HCT116 (cell line): Measurements from ENCODE around the gene FOXO6. TPM values are rescaled to one million over a fixed set of nuclear protein-coding genes. Genes with fewer than 3 reads are reported as not detected.

Experiments
- ATAC-seq: fragments of 200-7000 bp; cut with Tn5 transposase; 2 replicates; pipeline ENCODE4 v1.9.1; 2020; ENCODE audit warnings: mild to moderate bottlenecking, moderate library complexity
- BruUV-seq: library from RNA; stranded (reverse); fragments of 400-500 nt; replicated peaks from 2 replicates; lab custom pipeline; 2021; lab: Mats Ljungman, UMichigan
- CTCF ChIA-PET: fragments of 300-600 bp; sonication (Branson Sonifier 250); formaldehyde crosslinking; loops from one replicate; lab custom pipeline; 2021; ENCODE audit warnings: antibody characterized with exemption; lab: Charles Lee
- POLR2A ChIA-PET: fragments of 300-600, 350-600 bp; sonication (Branson Sonifier 250); formaldehyde crosslinking; loops from one replicate; lab custom pipeline; 2021; ENCODE audit warnings: antibody characterized with exemption; lab: Charles Lee
- RAD21 ChIA-PET, 2 experiments: fragments of 300-600 bp; sonication (Branson Sonifier 250); formaldehyde crosslinking; loops; one replicate each; lab custom pipeline; 2023; ENCODE audit warnings: low total read pairs in 2 of 2; ENCODE audit not compliant: uncharacterized antibody in 2 of 2, unreplicated experiment in 2 of 2, low non-redundant PET in 1 of 2; lab: Charles Lee
- DNase-seq: peaks from one replicate; pipeline ENCODE4 v3.0.0-alpha.2; 2010; ENCODE audit warnings: low read depth, low spot score
- H2AFZ ChIP-seq: fragments of 200-600 bp; shearing (Covaris generic), sonication (generic); 2 replicates; pipeline ENCODE4 v1.6.1; 2017; ENCODE audit warnings: low read depth, mixed run types, mixed read lengths, antibody characterized with exemption, low read length; ENCODE audit not compliant: poor library complexity, severe bottlenecking
- H3K27ac ChIP-seq: 2 replicates; pipeline ENCODE4 v1.5.1; 2012; ENCODE audit warnings: low read depth, low read length
- H3K27me3 ChIP-seq: fragments of 200-600 bp; sonication (generic); 2 replicates; pipeline ENCODE4 v1.6.1; 2016; ENCODE audit warnings: mixed run types, low read length, mixed read lengths; ENCODE audit not compliant: insufficient read depth
- H3K36me3 ChIP-seq, 2 experiments: fragments of 200-500 bp in 1 of 2; fragments of 200-600 bp in 1 of 2; sonication (Bioruptor generic) in 1 of 2; sonication (generic) in 1 of 2; 2 replicates each; pipeline versions ENCODE4 v1.5.1 to v1.6.1; 2014 to 2016; ENCODE audit warnings: low read length in 2 of 2, inconsistent platforms in 1 of 2, mixed read lengths in 1 of 2, mixed run types in 1 of 2; ENCODE audit not compliant: insufficient read depth in 2 of 2, control insufficient read depth in 1 of 2
- H3K4me1 ChIP-seq, 2 experiments: fragments of 200-600 bp in 1 of 2; sonication (generic) in 1 of 2; 2 replicates each; pipeline versions ENCODE4 v1.5.1 to v1.6.1; 2012 to 2017; ENCODE audit warnings: low read length in 2 of 2, inconsistent platforms in 1 of 2, mild to moderate bottlenecking in 1 of 2, mixed read lengths in 1 of 2, mixed run types in 1 of 2, moderate library complexity in 1 of 2; ENCODE audit not compliant: insufficient read depth in 2 of 2, control insufficient read depth in 1 of 2
- H3K4me2 ChIP-seq: fragments of 200-600 bp; sonication (generic); 2 replicates; pipeline ENCODE4 v1.6.1; 2017; ENCODE audit warnings: mixed run types, low read length, mixed read lengths
- H3K4me3 ChIP-seq, 2 experiments: fragments of 200-600 bp in 1 of 2; sonication (generic) in 1 of 2; replicated peaks in 1 of 2; 2 replicates each; pipeline ENCODE4 v1.5.1; 2011 to 2016; ENCODE audit warnings: low read length in 2 of 2, control low read depth in 1 of 2, low read depth in 1 of 2, mild to moderate bottlenecking in 1 of 2, mixed read lengths in 1 of 2, mixed run types in 1 of 2
- H3K79me2 ChIP-seq: fragments of 200-600 bp; sonication (generic); 2 replicates; pipeline ENCODE4 v1.6.1; 2017; ENCODE audit warnings: mild to moderate bottlenecking, mixed run types, low read length, moderate library complexity, mixed read lengths; ENCODE audit not compliant: insufficient read depth
- H3K9ac ChIP-seq: fragments of 200-600 bp; sonication (generic); 2 replicates; pipeline ENCODE4 v1.6.1; 2016; ENCODE audit warnings: low read length, mixed read lengths
- H3K9me2 ChIP-seq: fragments of 200-600 bp; sonication (generic), shearing (Covaris generic); 2 replicates; pipeline ENCODE4 v1.6.1; 2017; ENCODE audit warnings: mixed run types, mild to moderate bottlenecking, moderate library complexity; ENCODE audit not compliant: insufficient read depth
- H3K9me3 ChIP-seq, 2 experiments: fragments of 200-500 bp in 1 of 2; fragments of 200-600 bp in 1 of 2; sonication (Bioruptor generic) in 1 of 2; sonication (generic) in 1 of 2; 2 replicates each; pipeline ENCODE4 v1.6.1; 2014 to 2017; ENCODE audit warnings: low read length in 2 of 2, mixed read lengths in 2 of 2, inconsistent platforms in 1 of 2, low read depth in 1 of 2, mild to moderate bottlenecking in 1 of 2, mixed run types in 1 of 2, moderate library complexity in 1 of 2; ENCODE audit not compliant: control insufficient read depth in 1 of 2, insufficient read depth in 1 of 2
- H4K20me1 ChIP-seq: fragments of 200-600 bp; sonication (generic), shearing (Covaris generic); 2 replicates; pipeline ENCODE4 v1.6.1; 2017; ENCODE audit warnings: mixed run types, mild to moderate bottlenecking, moderate library complexity; ENCODE audit not compliant: insufficient read depth
- CBX3 ChIP-seq: IDR thresholded peaks from 2 replicates; pipeline ENCODE4 v1.6.1; 2012; ENCODE audit warnings: low read depth
- CEBPB ChIP-seq: IDR thresholded peaks from 2 replicates; pipeline ENCODE4 v1.6.1; 2012; ENCODE audit warnings: low read depth
- ELF1 ChIP-seq: IDR thresholded peaks from 2 replicates; pipeline ENCODE4 v1.6.1; 2012; ENCODE audit warnings: low read depth, borderline replicate concordance
- EZH2phosphoT487 ChIP-seq: fragments of 200-600 bp; IDR thresholded peaks from 2 replicates; pipeline ENCODE4 v1.6.1; 2018; ENCODE audit warnings: antibody characterized with exemption, borderline replicate concordance
- FOSL1 ChIP-seq: IDR thresholded peaks from 2 replicates; pipeline ENCODE4 v1.6.1; 2012; ENCODE audit warnings: low read depth
- JUND ChIP-seq: IDR thresholded peaks from 2 replicates; pipeline ENCODE4 v1.6.1; 2012
- POLR2A ChIP-seq: IDR thresholded peaks from 2 replicates; pipeline ENCODE4 v1.7.0; 2011; ENCODE audit warnings: borderline replicate concordance; ENCODE audit not compliant: insufficient read depth, insufficient read length; ENCODE audit errors: extremely low read depth
- POLR2AphosphoS5 ChIP-seq: IDR thresholded peaks from 2 replicates; pipeline ENCODE4 v1.6.1; 2011; ENCODE audit warnings: mild to moderate bottlenecking, low read depth, low read length, moderate library complexity
- RAD21 ChIP-seq: IDR thresholded peaks from 2 replicates; pipeline ENCODE4 v1.6.1; 2012; ENCODE audit warnings: low read depth, mild to moderate bottlenecking
- SP1 ChIP-seq: IDR thresholded peaks from 2 replicates; pipeline ENCODE4 v1.6.1; 2012; ENCODE audit warnings: low read depth
- SRF ChIP-seq: IDR thresholded peaks from 2 replicates; pipeline ENCODE4 v1.6.1; 2012; ENCODE audit warnings: low read depth
- TCF7L2 ChIP-seq: IDR thresholded peaks from 2 replicates; pipeline ENCODE4 v1.7.0; 2011; ENCODE audit warnings: borderline replicate concordance, inconsistent platforms; ENCODE audit not compliant: insufficient read depth, insufficient read length; ENCODE audit errors: extremely low read depth
- YY1 ChIP-seq: IDR thresholded peaks from 2 replicates; pipeline ENCODE4 v1.6.1; 2011; ENCODE audit warnings: low read length, low read depth, moderate library complexity, mild to moderate bottlenecking; ENCODE audit not compliant: insufficient replicate concordance; ENCODE audit errors: extremely low read depth
- ZFX ChIP-seq: fragments of 450-650 bp; IDR thresholded peaks from 2 replicates; pipeline ENCODE4 v1.6.1; 2017
- ZNF274 ChIP-seq: fragments of 200-500 bp; sonication (Bioruptor generic); IDR thresholded peaks from 2 replicates; pipeline ENCODE4 v1.6.1; 2014; ENCODE audit warnings: mild to moderate bottlenecking, low read depth, low read length, inconsistent platforms
- intact Hi-C: fragments of 100-400 bp; cut with micrococcal nuclease; formaldehyde crosslinking; loops from 2 replicates; pipeline ENCODE4 v1.10.0; 2022
- total RNA-seq: library from RNA; stranded (reverse); gene quantifications from one replicate; pipeline ENCODE4 v1.2.1, GENCODE V29; 2021; ENCODE audit not compliant: unreplicated experiment
- TF ChIP-seq, protein P1 (sequence below): IDR thresholded peaks from 2 replicates; pipeline ENCODE4 v1.6.1; 2012
- TF ChIP-seq, protein P2 (sequence below): IDR thresholded peaks from 2 replicates; pipeline ENCODE4 v1.6.1; 2012
- TF ChIP-seq, protein P3 (sequence below), 3 experiments: fragments of 200-600 bp in 1 of 3; sonication (generic) in 1 of 3; IDR thresholded peaks in 2 of 3; conservative IDR thresholded peaks in 1 of 3; 2 replicates each; pipeline ENCODE4 v1.5.1; 2012 to 2017; ENCODE audit warnings: low read depth in 2 of 3, low read length in 2 of 3, antibody characterized with exemption in 1 of 3, borderline replicate concordance in 1 of 3, control low read depth in 1 of 3, mild to moderate bottlenecking in 1 of 3, mixed read lengths in 1 of 3, mixed run types in 1 of 3, moderate library complexity in 1 of 3; ENCODE audit not compliant: insufficient read depth in 1 of 3
- TF ChIP-seq, protein P4 (sequence below): IDR thresholded peaks from 2 replicates; pipeline ENCODE4 v1.6.1; 2011; ENCODE audit warnings: mild to moderate bottlenecking, low read length, moderate library complexity; ENCODE audit not compliant: insufficient replicate concordance; ENCODE audit errors: extremely low read depth

The FOXO6 gene
- total RNA-seq, 1 experiment from 2014 or later, result 7.0 TPM

DNA sequence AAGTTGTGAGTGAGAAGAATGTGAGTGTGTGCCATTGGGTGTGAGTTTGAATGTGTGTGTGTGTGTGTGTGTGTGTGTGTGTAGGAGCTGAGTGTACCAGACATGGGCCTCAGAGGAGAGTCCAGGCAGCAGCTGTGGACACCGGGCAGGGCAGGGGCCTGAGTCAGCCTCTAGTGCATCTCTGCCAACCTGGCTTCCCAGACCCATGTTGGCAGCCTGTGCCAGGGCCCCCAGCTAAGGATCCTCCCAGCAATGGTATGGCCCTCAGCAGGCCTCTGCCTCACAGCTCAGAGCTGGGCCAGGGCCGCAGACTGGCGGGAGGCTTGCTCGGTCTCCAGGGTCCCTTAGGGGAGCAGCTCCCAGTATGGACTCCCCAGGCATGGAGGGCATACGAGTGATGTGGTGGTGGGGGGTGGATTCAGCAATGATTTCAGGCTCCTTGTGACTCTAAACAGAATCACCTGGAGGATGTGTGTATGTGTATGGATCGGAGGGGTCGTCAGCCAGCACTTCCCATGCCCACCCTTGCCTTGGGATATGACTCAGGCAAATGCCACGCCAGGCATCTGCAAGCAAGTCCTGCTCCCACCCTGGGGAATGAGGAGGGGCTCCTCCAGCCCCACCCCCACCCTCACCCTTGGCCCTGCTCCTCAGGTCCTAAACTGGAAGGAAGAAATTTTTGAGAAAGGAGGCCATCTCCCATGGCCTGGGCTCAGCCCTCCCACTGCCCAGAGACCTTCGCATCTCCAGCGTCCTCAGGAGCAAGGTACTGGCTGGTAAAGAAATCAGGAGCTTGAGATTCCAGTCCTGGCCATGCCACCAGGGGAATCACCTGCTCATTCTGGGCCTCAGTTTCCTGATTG, 1.8 kb upstream of the FOXO6 start:
- Histone ChIP-seq H3K79me2 (no peaks in the 10 kb centered on the region), H3K27ac (no peak overlapping the region), H3K27me3 (no peaks in the 10 kb centered on the region), H3K9me2 (no peaks in the 10 kb centered on the region), H4K20me1 (no peaks in the 10 kb centered on the region), H2AFZ (no peak overlapping the region), H3K4me3 (no peak overlapping the region), H3K4me1 (peaks cover 16 to 38% of the 10 kb centered on the region in 2 experiments), H3K36me3 (no peaks in the 10 kb centered on the region), H3K9ac (no peak overlapping the region), H3K9me3 (no peaks in the 10 kb centered on the region), H3K4me2 (no peak overlapping the region)
- intact Hi-C loops, result loop anchor here (2.0 kb wide), 1 partner anchor 57 kb away; no protein-coding TSS in a partner anchor
- RAD21 ChIA-PET, result interaction anchor here in 1 of 2 experiments (1.3 kb wide), 1 partner anchor 58 kb away, joined by 3 read pairs; no protein-coding TSS in a partner anchor
- POLR2A ChIA-PET, result interaction anchor here (1.1 to 2.4 kb wide), 2 partner anchors 8 to 59 kb away, joined by 3 to 6 read pairs; no protein-coding TSS in a partner anchor
- no peak for ATAC-seq
- no TSS peak for BruUV-seq
- CTCF ChIA-PET, result interaction anchor here (0.7 to 2.1 kb wide), 6 partner anchors 18 to 74 kb away, joined by 3 to 5 read pairs (median 4); no protein-coding TSS in a partner anchor
- no peak for TF ChIP-seq SRF
- TF ChIP-seq CBX3, result no peak
- no peak for TF ChIP-seq ZNF274
- TF ChIP-seq, protein P1, sequence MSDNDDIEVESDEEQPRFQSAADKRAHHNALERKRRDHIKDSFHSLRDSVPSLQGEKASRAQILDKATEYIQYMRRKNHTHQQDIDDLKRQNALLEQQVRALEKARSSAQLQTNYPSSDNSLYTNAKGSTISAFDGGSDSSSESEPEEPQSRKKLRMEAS, result no peak
- TF ChIP-seq, protein P2, sequence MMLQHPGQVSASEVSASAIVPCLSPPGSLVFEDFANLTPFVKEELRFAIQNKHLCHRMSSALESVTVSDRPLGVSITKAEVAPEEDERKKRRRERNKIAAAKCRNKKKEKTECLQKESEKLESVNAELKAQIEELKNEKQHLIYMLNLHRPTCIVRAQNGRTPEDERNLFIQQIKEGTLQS, result no peak
- no peak for TF ChIP-seq TCF7L2
- no peak for TF ChIP-seq JUND
- TF ChIP-seq POLR2AphosphoS5, result no peak
- TF ChIP-seq EZH2phosphoT487, result no peak
- no peak for TF ChIP-seq ZFX
- TF ChIP-seq, protein P3, sequence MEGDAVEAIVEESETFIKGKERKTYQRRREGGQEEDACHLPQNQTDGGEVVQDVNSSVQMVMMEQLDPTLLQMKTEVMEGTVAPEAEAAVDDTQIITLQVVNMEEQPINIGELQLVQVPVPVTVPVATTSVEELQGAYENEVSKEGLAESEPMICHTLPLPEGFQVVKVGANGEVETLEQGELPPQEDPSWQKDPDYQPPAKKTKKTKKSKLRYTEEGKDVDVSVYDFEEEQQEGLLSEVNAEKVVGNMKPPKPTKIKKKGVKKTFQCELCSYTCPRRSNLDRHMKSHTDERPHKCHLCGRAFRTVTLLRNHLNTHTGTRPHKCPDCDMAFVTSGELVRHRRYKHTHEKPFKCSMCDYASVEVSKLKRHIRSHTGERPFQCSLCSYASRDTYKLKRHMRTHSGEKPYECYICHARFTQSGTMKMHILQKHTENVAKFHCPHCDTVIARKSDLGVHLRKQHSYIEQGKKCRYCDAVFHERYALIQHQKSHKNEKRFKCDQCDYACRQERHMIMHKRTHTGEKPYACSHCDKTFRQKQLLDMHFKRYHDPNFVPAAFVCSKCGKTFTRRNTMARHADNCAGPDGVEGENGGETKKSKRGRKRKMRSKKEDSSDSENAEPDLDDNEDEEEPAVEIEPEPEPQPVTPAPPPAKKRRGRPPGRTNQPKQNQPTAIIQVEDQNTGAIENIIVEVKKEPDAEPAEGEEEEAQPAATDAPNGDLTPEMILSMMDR (IDR thresholded peaks at IDR 0.05 in 2 of 3, conservative IDR thresholded peaks at IDR 0.05 in 1 of 3; ENCODE audit: borderline replicate concordance in 1 of 3, insufficient read depth in 1 of 3, low read depth in 2 of 3, low read length in 2 of 3), result no peak
- TF ChIP-seq YY1, result no peak
- no peak for TF ChIP-seq POLR2A
- TF ChIP-seq ELF1, result no peak
- no peak for TF ChIP-seq RAD21
- TF ChIP-seq, protein P4, sequence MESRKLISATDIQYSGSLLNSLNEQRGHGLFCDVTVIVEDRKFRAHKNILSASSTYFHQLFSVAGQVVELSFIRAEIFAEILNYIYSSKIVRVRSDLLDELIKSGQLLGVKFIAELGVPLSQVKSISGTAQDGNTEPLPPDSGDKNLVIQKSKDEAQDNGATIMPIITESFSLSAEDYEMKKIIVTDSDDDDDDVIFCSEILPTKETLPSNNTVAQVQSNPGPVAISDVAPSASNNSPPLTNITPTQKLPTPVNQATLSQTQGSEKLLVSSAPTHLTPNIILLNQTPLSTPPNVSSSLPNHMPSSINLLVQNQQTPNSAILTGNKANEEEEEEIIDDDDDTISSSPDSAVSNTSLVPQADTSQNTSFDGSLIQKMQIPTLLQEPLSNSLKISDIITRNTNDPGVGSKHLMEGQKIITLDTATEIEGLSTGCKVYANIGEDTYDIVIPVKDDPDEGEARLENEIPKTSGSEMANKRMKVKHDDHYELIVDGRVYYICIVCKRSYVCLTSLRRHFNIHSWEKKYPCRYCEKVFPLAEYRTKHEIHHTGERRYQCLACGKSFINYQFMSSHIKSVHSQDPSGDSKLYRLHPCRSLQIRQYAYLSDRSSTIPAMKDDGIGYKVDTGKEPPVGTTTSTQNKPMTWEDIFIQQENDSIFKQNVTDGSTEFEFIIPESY, result no peak
- TF ChIP-seq SP1, result no peak
- no peak for TF ChIP-seq CEBPB
- TF ChIP-seq FOSL1, result no peak
- DNase-seq, result no peak
